Neural cell (in vitro differentiated cells): ENCODE measurements around the gene SPATA6L. TPM values are rescaled to one million over a fixed set of nuclear protein-coding genes. Genes with fewer than 3 reads are reported as not detected.

Source experiments
- H2AFZ ChIP-seq: fragments of 200-600, 300-800 bp; sonication (generic), shearing (Covaris generic); 2 replicates; pipeline ENCODE4 v1.6.0; 2014; ENCODE audit warnings: low read depth, mild to moderate bottlenecking, antibody characterized with exemption, low read length, moderate library complexity
- H3F3A ChIP-seq: fragments of 200-600 bp; shearing (Covaris generic); 2 replicates; pipeline ENCODE4 v1.6.1; 2016; ENCODE audit warnings: mild to moderate bottlenecking, moderate library complexity, mixed read lengths, antibody characterized with exemption, low read length; ENCODE audit not compliant: insufficient read depth, poor library complexity, severe bottlenecking
- H3K27ac ChIP-seq: fragments of 200-600, 300-800 bp; sonication (generic), shearing (Covaris generic); 2 replicates; pipeline ENCODE4 v1.5.1; 2014; ENCODE audit warnings: mild to moderate bottlenecking, low read length, moderate library complexity
- H3K27me3 ChIP-seq: fragments of 300-800, 200-600 bp; sonication (generic), shearing (Covaris generic); 2 replicates; pipeline ENCODE4 v1.6.0; 2014; ENCODE audit warnings: mild to moderate bottlenecking, low read depth, low read length, moderate library complexity; ENCODE audit not compliant: insufficient read depth
- H3K36me3 ChIP-seq: fragments of 300-800, 200-600 bp; sonication (generic), shearing (Covaris generic); 2 replicates; pipeline ENCODE4 v1.5.1; 2014; ENCODE audit warnings: mild to moderate bottlenecking, antibody characterized with exemption, low read length, moderate library complexity; ENCODE audit not compliant: insufficient read depth
- H3K4me2 ChIP-seq: fragments of 300-800, 200-600 bp; sonication (generic), shearing (Covaris generic); 2 replicates; pipeline ENCODE4 v1.6.0; 2014; ENCODE audit warnings: mild to moderate bottlenecking, low read length
- H3K4me3 ChIP-seq: fragments of 300-800, 200-600 bp; sonication (generic), shearing (Covaris generic); 2 replicates; pipeline ENCODE4 v1.5.1; 2014; ENCODE audit warnings: mild to moderate bottlenecking, low read length, moderate library complexity
- H3K79me2 ChIP-seq: fragments of 200-600 bp; shearing (Covaris generic); replicated peaks from 2 replicates; pipeline ENCODE4 v1.6.0; 2014; ENCODE audit warnings: mild to moderate bottlenecking, low read length, moderate library complexity; ENCODE audit not compliant: insufficient read depth
- H3K9ac ChIP-seq: fragments of 300-800, 200-600 bp; sonication (generic), shearing (Covaris generic); 2 replicates; pipeline ENCODE4 v1.6.1; 2016; ENCODE audit warnings: mild to moderate bottlenecking, low read length, mixed read lengths
- H3K9me2 ChIP-seq: fragments of 200-600 bp; shearing (Covaris generic); 2 replicates; pipeline ENCODE4 v1.6.1; 2016; ENCODE audit warnings: mild to moderate bottlenecking, low read length, mixed read lengths; ENCODE audit not compliant: insufficient read depth
- H3K9me3 ChIP-seq: fragments of 200-600, 300-800 bp; sonication (generic), shearing (Covaris generic); 2 replicates; pipeline ENCODE4 v1.6.1; 2016; ENCODE audit warnings: mild to moderate bottlenecking, mixed run types, low read length, moderate library complexity, mixed read lengths
- H4K20me1 ChIP-seq: fragments of 200-600 bp; shearing (Covaris generic); 2 replicates; pipeline ENCODE4 v1.6.1; 2016; ENCODE audit warnings: mild to moderate bottlenecking, mixed run types; ENCODE audit not compliant: insufficient read depth
- CTCF ChIP-seq: fragments of 450-650 bp; IDR thresholded peaks from 2 replicates; pipeline ENCODE4 v1.5.1; 2014; ENCODE audit warnings: antibody characterized with exemption, mild to moderate bottlenecking, moderate library complexity; ENCODE audit not compliant: poor library complexity, severe bottlenecking
- EP300 ChIP-seq: fragments of 450-650 bp; conservative IDR thresholded peaks from 2 replicates; pipeline ENCODE4 v1.6.1; 2014; ENCODE audit warnings: antibody characterized with exemption, mild to moderate bottlenecking, moderate library complexity; ENCODE audit not compliant: poor library complexity, severe bottlenecking
- EZH2 ChIP-seq: fragments of 200-600, 300-800 bp; shearing (Covaris generic), sonication (generic); IDR thresholded peaks from 2 replicates; pipeline ENCODE4 v1.6.1; 2014; ENCODE audit warnings: antibody characterized with exemption, low read length, borderline replicate concordance, mild to moderate bottlenecking; ENCODE audit not compliant: insufficient read depth, poor library complexity, severe bottlenecking
- MXI1 ChIP-seq: fragments of 450-650 bp; conservative IDR thresholded peaks from 2 replicates; pipeline ENCODE4 v1.6.1; 2014; ENCODE audit warnings: antibody characterized with exemption, mild to moderate bottlenecking; ENCODE audit not compliant: poor library complexity, severe bottlenecking
- POLR2AphosphoS5 ChIP-seq: IDR thresholded peaks from 2 replicates; pipeline ENCODE4 v1.6.1; 2012
- RAD21 ChIP-seq: fragments of 450-650 bp; conservative IDR thresholded peaks from 2 replicates; pipeline ENCODE4 v1.6.1; 2014; ENCODE audit warnings: antibody characterized with exemption, mild to moderate bottlenecking, moderate library complexity
- SMC3 ChIP-seq: fragments of 450-650 bp; conservative IDR thresholded peaks from 2 replicates; pipeline ENCODE4 v1.6.1; 2014; ENCODE audit warnings: antibody characterized with exemption, mild to moderate bottlenecking, moderate library complexity; ENCODE audit not compliant: poor library complexity
- TAF1 ChIP-seq: IDR thresholded peaks from 2 replicates; pipeline ENCODE4 v1.6.1; 2012; ENCODE audit warnings: low read depth
- polyA plus RNA-seq: library from polyadenylated mRNA; depleted of rRNA; stranded (reverse); fragments of >200 nt; gene quantifications from 2 replicates; pipeline ENCODE4 v1.2.3, GENCODE V29; 2014
- TF ChIP-seq, protein P1 (sequence below): IDR thresholded peaks from 2 replicates; pipeline ENCODE4 v1.6.1; 2012; ENCODE audit warnings: borderline replicate concordance

The SPATA6L gene
- polyA plus RNA-seq, 1 donor from 2014 or later: 0.89 TPM

DNA sequence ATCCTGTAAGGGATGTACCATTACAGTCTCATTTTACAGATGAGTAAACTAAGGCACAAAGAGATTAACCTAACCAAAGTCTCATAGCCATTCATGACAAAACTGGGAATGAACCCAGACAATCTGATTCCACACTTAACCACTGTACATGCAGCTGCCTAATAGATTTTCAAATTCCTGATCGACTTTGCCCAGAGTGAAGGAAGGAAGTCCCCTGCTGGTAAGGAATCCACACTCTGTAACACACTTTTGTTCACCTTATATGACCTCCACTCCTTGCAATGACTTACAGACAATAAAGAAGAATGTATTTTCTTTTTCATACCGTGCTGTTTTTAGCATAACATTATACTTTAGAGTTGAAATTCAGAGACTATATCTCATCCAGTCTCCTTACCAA lies 35.4 kb downstream of the SPATA6L start:
- Histone ChIP-seq H3K79me2 (no peaks in the 10 kb centered on the region), H3K9me3 (no peaks in the 10 kb centered on the region), H3K9ac (no peak overlapping the region), H3K9me2 (no peaks in the 10 kb centered on the region), H3K27me3 (no peaks in the 10 kb centered on the region), H2AFZ (no peak overlapping the region), H3K4me2 (no peak overlapping the region), H4K20me1 (no peaks in the 10 kb centered on the region), H3K27ac (no peak overlapping the region), H3K4me3 (no peak overlapping the region), H3F3A (no peaks in the 10 kb centered on the region), H3K36me3 (no peaks in the 10 kb centered on the region)
- TF ChIP-seq MXI1 (no peak), EP300 (no peak), POLR2AphosphoS5 (no peak), CTCF (no peak), TAF1 (no peak), RAD21 (no peak), EZH2 (no peak), SMC3 (no peak)
- TF ChIP-seq, protein P1, sequence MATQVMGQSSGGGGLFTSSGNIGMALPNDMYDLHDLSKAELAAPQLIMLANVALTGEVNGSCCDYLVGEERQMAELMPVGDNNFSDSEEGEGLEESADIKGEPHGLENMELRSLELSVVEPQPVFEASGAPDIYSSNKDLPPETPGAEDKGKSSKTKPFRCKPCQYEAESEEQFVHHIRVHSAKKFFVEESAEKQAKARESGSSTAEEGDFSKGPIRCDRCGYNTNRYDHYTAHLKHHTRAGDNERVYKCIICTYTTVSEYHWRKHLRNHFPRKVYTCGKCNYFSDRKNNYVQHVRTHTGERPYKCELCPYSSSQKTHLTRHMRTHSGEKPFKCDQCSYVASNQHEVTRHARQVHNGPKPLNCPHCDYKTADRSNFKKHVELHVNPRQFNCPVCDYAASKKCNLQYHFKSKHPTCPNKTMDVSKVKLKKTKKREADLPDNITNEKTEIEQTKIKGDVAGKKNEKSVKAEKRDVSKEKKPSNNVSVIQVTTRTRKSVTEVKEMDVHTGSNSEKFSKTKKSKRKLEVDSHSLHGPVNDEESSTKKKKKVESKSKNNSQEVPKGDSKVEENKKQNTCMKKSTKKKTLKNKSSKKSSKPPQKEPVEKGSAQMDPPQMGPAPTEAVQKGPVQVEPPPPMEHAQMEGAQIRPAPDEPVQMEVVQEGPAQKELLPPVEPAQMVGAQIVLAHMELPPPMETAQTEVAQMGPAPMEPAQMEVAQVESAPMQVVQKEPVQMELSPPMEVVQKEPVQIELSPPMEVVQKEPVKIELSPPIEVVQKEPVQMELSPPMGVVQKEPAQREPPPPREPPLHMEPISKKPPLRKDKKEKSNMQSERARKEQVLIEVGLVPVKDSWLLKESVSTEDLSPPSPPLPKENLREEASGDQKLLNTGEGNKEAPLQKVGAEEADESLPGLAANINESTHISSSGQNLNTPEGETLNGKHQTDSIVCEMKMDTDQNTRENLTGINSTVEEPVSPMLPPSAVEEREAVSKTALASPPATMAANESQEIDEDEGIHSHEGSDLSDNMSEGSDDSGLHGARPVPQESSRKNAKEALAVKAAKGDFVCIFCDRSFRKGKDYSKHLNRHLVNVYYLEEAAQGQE: no peak

- no peaks in the 10 kb centered on the region for H3K27me3 ChIP-seq
- H3K27ac ChIP-seq: no peak overlapping the region
- H3K9me3 ChIP-seq: no peaks in the 10 kb centered on the region
- H3K4me3 ChIP-seq: no peak overlapping the region
- no peaks in the 10 kb centered on the region for H3K9me2 ChIP-seq
- H2AFZ ChIP-seq: no peak overlapping the region
- no peak for TF ChIP-seq CTCF
- no peak for TF ChIP-seq EP300
- no peak for TF ChIP-seq EZH2
- TF ChIP-seq, protein P1: no peak
- no peak for TF ChIP-seq SMC3
- no peak for TF ChIP-seq TAF1
- no peak for TF ChIP-seq POLR2AphosphoS5
- TF ChIP-seq MXI1: no peak
- TF ChIP-seq RAD21: no peak
- H4K20me1 ChIP-seq: no peaks in the 10 kb centered on the region
- no peaks in the 10 kb centered on the region for H3K79me2 ChIP-seq
- no peak overlapping the region for H3K9ac ChIP-seq
- no peaks in the 10 kb centered on the region for H3K36me3 ChIP-seq
- no peak overlapping the region for H3K4me2 ChIP-seq
- H3F3A ChIP-seq: no peaks in the 10 kb centered on the region
Measured at GRCh38 chr9:4622016-4622415, 44.3 kb downstream of the SPATA6L start.
